Cerebellar nuclear complex (tissue), 1 donor: ENCODE data around the gene ARHGEF19.
"Not testable (repeated sequence)": the region's sequence is repeated elsewhere in the genome, so short reads cannot be mapped to it uniquely, and the experiment has no call there.

Experiments used
- DNase-seq, 2 experiments: peaks; one replicate each; lab custom pipeline; 2025; lab: John Stamatoyannopoulos, UW

ARHGEF19 gene

GRCh38 chr1:16219968-16220500 lies 7.6 kb upstream of the ARHGEF19 start:
- no peak for DNase-seq

DNA sequence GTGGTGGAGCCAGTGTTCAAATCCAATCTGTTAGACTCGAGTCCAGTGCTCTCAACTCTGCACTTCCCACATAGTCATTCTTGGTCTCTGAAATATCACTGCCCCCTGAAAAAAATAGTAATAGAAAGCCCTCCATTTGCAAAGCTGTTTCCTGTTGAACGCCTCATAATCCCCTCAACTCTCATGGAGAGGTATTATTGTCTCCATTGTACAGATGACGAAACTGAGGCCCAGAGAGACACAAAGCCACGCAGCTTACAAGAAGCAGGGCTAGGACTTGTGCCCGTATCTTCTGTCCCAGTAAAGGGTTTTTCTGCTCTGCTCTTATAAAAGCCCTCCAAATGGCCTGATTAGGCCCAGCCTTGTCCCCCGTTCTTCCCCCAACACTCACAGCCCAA lies 6.2 kb upstream of the ARHGEF19 start:
- no peak for DNase-seq

DNA sequence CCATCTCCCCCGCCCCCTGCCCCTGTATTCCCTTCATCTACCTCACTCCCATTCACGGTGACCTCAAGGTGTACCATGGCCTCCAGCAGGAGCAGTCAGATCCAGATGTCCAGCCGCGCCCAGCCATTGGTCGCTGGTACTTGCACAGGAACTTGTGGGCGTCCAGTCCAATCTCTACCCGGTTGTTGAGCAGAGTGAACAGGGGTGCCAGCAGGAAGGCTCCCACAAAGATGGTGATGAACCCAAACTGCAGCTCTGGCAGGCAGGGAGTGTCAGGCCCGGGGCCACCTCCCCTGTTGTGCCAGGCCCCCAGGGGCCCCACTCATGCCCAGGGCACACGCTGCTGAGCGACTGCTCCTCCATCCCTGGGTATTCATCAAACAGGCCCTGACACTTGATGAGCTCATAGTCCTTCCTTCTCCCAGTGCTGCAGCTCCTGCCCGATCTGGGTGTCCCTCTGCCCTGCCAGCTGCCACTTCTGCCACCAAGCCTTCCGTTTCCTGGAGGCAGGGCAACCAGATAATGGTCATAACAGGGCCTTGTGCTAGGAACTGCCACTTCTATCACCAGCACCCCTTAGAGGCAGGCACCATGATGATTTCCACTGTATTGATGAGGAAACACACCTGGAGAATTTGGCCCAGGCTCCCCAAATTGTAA lies 5.7 kb upstream of the ARHGEF19 start:
- DNase-seq, result no peak

DNA sequence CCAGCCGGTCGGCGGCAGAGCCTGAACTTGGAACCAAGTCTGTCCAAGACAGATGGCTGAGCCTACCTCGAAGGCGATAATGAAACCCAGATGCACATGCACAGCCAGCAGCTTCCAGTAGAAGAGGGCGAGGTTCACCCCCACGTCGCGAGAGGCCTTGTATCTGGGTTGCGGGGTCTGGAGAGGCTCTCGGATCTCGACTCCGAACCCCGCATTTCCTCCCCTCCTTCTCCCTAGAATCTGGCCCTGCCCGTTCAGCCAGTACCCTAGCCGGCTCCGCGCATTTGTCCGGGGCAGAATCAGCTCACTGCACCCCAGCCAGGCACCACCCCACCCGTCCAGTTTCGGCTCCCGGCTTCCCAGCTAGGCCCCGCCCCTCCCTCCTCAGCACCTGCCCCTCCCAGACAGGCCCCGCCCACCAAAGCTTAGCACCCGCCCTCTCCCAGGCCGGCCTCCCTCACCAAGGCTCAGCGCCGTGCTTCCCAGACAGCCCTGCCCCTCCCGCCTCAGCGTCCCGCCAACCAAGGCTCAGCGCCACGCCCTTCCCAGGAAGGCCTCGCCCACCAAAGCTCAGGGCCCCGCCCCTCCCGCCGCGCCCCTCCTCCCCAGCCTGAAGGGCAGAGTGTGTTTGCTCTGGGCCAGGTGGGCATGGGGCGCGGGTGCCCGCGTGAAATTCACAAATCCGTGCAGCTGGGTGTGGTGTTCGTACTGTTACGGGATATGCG lies 4.8 kb upstream of the ARHGEF19 start:
- DNase-seq, result peak; percentile 84 to 93

DNA sequence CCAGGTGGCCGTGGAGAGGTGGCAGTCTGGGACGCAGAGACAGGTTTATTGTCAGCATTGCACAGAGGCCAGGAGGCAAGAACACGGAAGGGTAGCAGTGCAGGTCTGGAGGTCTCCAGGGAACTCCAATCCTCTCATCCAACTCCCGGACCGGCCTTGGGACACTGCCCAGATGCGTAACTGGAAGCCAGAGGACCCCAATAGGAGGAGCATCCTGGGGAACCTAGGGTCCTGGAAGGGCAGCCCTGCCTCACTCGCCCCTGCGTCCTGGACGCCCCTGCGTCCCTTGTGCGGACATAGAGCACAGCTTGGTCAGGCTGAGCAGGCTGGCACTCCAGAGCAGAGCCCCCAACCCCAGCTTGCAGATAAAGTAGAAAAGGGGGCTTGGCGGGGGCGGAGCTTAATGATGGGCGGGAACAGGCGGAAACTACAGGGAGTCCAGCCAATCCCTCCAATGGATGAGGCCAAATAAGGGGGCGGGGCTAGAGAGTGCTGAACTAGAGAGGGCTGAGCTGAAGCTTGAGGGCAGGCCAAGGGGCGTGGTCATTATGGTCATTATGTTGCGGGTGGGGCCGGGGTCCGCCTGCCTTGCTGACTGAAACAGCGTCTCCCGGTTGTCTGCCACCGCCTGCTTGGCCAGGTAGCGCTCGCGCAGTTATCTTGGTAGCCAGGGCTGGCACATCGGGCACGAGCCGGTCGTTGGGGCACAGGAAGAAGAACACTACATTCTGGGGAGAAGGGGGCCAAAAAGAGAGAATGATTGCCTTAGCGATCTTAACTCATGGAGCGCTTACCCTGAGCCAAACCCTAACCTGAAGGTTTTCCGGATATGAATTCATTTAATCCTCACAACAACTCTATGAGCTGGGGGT lies 3.7 kb upstream of the ARHGEF19 start:
- no peak for DNase-seq

DNA sequence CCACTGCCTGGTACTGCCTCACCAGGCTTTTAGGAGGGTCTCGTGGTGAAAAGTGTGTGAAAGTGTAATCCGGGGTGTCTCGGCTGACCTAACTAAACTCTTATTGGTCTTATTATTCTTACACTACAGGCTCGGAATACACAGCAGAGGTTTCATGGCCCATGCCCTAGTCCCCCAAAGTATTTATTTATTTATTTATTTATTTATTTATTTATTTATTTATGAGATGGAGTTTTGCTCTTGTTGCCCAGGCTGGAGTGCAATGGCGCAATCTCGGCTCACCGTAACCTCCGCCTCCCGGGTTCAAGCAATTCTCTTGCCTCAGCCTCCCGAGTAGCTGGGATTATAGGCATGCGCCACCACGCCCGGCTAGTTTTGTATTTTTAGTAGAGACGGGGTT lies 2.8 kb upstream of the ARHGEF19 start:
- DNase-seq, result not testable (repeated sequence)

DNA sequence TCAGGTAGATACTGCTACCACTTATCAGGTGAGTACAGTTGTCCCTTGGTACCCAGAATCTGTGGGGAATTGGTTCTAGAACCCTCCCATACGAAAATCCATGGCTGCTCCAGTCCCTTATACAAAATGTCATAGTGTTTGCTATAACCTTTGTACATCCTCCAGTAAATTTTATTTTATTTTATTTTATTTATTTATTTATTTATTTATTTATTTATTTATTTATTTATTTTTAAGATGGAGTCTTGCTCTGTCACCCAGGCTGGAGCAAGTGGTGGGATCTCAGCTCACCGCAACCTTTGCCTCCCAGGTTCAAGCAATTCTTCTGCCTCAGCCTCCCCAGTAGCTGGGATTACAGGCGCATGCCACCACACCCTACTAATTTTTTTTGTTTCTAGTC lies 1.1 kb upstream of the ARHGEF19 start:
- not testable (repeated sequence) for DNase-seq

- no peak for DNase-seq
Observed at GRCh38 chr1:16213013-16213412, 561 bp upstream of the ARHGEF19 start.

GRCh38 chr1:16211824-16212223 lies 628 bp downstream of the ARHGEF19 start:
- DNase-seq, result no peak

DNA sequence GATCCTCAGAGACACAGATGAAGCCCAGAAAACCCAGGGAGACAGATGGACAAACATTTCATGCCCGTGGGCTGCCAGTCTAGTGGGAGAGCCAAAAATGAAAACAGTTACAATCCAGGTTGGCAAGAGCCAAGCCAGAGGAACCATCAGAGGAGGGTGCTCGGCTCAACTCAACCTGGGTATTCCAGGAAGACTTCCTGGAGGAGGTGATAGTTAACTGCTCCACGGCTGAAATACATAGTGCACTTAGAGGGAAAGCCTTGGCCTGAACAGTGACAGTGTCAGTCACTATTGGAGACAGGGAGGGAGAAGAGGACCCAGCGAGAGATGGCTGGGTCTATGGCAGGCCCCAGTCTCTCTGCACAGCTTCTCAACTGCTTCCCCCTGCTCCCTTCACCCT lies 1.9 kb downstream of the ARHGEF19 start:
- no peak for DNase-seq

DNA sequence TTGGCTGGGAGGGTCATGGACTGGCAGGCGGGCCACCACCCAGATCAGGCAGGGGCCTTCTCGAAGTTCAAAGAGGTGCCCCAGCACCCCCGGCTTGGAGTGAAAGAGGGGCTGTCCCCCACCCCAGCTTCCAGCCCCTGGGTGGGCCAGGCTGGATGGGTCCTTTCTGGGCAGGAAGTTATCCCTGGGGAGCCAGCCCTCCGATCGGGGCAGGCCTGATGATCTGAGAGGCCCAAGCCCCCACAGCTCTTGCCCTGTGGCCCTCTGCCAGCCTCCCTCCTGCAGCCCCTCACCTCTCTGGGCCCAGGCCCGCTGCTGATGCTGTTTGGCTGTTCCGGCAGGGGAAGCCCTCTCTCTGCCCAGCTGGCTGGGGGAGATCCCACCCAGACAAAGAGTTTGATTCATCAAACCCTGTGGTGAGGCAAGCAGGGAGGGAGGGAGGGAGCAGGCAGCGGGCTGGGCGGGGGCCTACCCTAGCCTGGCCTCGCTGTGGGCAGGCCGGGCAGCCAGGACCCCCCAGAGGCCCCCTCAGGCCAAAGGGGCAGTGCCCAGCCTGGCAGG lies 2.5 kb downstream of the ARHGEF19 start:
- DNase-seq, result no peak

DNA sequence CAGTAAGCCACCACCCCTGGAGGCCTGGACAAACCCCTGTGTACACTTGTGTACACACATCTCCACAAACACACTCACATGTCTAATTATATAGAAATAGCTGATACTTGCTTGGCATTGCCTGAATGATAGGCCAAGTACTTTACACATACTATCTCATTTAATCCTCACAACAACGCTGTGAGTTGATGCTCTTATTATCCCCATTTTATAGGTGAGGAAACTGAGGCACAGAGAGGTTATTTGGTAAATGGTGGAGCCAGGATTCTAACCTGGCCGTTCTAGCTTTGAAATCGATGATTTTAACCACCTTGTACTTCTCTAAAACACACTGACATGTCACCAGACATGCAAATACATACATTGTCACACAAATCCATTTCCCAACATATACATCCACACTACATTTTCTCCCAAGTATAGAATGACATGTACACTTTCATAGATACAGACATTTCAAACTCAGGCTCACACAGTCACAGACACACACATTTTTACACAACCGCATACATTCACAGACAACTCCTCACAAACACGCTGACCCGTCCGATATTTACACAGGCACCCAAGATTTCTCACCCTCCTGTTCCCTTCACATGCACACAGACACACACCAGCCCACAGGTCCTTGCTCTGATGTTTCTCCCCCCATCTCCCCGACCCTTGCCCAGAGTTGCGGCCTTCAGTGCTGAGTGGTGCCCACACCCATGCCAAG lies 3.2 kb downstream of the ARHGEF19 start:
- DNase-seq, result no peak

DNA sequence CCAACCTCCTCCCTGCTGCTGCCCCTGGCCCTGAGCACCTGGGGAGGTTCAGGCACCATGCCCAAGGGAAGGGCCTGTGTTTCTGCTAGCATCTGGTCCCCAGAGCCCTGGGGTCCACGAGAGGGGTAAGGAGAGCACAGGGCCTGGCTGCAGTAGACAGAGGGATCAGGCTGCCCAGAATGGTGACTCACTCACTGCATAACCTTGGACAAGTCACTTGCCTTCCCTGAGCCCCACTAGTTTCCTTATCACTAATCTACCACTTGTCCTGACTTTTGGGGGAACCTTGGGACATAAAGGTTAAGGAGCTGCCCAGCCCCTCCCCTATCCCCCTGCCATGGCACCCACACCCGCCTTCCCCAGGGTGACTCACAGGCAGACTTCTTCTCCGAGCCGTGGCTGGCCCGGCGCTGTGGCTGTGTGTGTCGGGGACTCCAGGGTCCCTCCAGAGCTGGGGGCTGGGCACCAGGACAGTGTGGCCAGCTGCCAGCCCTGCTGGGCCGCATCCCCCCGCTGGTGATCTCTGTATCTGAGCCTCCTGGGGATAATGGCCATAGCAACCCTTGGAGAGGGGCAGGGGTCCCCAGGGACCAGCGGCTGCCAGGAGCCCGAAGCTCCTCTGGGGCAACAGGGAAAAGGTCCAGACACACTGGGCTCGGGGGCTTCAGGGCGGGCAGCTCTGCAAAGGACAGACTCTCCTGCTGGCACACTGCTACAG lies 4.0 kb downstream of the ARHGEF19 start:
- no peak for DNase-seq

DNA sequence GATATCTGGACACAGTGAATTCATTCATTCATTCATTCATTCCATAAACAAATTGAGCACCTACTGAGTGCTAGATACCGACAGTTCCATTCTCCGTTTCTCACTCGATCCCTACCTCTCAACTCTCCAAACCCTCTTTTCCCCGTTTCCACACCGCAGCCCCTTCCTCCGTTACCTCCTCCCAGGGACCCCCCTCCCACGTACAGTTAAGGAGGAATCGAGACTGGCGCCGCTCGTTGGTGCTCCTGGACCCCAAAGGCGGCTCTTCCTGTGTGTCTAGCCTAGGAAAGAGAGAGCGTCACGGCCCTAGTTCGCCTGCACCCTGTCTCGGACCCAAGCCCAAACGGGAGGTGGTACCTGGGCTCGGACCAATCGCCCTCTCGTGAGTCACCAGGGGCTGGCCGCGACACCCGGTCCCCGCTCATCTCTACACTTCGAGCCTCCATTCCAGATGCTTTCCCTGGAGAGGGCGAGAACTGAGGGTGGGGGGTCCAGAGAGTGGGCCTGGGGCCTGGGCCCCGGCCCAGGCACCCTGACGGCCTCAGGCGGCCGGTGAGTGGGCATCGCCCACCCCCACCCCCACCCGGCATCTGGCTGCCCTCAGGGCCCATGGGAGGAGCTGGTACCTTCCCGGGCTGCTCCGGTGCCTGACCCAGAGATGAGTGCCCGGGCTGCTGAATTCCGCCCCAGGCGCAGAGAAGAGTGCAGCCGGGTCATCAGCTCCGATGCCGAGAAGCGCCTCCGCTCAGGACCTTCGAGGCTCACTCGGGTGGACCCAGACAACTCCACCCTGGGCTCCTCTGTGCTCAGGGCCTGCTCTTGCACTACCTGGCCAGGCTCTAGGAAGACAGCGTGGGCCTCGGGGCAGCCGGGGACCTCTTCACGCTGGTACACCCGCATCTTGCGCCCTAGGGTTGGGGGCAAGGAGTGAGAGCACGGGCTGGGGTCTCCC lies 4.9 kb downstream of the ARHGEF19 start:
- DNase-seq, result no peak

GRCh38 chr1:16206547-16207317 lies 5.7 kb downstream of the ARHGEF19 start:
- DNase-seq, result peak in 1 of 2 experiments; percentile 40

DNA sequence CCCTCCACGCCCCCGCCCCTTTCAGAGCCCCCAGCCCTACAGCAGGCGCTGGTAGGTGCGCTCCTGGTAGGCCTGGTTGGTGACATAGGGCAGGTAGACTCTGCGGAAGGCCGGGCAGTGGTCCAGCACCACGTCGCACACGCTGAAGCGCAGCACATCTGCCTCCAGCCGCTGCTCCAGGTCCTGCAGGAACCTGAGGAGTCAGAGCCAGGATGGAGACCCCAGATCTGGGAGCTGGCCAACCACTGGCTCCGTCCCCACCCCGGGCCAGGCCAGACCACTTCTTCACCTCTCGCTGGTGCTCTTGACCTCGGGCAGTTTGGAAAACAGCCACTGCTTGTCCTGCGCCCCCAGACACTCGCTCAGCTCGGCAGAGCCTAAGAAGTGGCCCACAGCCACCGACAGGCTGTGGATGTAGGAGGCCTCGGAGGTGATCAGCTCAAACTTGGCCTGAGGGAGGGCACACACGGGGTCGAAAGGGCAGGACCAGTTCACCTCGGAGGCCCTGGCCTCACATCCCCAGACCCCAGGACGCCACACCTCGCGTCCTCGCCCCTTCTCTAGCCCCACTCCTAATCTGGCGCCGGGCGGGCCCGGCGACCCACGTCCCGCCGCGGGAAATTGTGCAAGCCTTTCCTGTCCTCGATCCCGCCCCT lies 6.4 kb downstream of the ARHGEF19 start:
- no peak for DNase-seq

DNA sequence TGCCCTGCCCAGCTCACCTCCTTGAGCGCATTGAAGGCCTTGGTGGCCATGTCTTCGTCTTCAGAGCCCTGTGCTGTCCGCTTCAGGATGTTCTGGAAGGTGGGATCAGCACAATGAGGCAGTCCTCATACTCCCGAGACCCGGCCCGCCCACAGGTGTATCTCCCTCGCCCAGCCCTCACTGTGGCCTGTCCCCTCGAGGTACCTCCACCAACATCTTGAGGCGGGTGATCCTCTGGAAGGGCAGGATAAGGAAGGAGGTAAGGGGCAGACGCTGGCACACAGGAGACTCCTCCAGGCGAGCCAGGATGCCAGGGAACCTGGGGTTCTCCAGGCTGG lies 7.1 kb downstream of the ARHGEF19 start:
- DNase-seq, result no peak

- no peak for DNase-seq
Observed at GRCh38 chr1:16204634-16205333, 7.7 kb downstream of the ARHGEF19 start.
